Measurements from ENCODE around the gene KDM2A.
A peak's percentile ranks its signal among the peaks of the same experiment; 100 is the strongest.

The KDM2A gene

GRCh38 chr11:67273260-67273990 lies 154.4 kb downstream of the KDM2A start:
- no peak for DNase-seq (ENCODE audit: low read depth)

DNA sequence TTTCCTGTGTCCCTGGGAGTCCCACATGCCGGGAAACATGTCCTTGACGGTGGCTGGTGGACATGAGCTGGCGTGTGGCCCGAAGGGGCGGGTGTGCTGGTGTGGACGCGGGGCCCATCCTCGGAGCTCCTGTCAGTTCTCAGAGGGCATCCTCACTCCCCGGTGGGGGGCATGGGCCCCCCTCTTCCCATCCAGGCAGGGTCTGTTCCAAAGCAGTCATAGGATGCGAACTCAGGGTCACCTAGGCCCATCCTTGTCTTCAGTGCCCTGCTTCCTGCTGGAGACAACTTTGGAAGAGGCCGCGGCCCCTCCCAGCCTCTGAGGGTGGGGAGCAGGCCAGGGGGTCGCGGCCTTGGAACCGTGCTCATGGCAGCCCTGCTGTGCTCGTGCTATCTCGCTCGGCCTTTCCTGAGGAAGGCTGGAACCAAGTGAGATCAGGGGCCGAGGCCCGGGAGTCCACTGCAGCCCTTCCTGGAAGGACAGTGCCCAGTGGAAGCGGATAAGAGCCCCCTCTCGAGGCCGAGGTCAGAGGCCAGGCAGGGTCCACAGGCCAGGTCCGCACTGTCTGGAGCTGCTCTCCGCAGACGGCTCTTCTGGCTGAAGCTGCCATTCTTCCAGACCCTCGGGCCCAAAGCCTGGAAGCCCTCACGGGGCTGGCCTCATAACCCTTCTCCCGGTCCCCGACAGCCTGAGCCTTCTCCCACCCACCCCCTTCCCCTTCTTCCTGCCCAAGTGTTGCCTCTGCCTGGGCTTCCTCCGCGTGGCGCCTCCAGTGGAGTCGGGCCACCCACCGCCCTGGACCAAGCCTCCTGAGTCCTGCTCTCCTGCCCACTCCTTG lies 155.9 kb downstream of the KDM2A start:
- DNase-seq (ENCODE audit: low read depth) = no peak

DNA sequence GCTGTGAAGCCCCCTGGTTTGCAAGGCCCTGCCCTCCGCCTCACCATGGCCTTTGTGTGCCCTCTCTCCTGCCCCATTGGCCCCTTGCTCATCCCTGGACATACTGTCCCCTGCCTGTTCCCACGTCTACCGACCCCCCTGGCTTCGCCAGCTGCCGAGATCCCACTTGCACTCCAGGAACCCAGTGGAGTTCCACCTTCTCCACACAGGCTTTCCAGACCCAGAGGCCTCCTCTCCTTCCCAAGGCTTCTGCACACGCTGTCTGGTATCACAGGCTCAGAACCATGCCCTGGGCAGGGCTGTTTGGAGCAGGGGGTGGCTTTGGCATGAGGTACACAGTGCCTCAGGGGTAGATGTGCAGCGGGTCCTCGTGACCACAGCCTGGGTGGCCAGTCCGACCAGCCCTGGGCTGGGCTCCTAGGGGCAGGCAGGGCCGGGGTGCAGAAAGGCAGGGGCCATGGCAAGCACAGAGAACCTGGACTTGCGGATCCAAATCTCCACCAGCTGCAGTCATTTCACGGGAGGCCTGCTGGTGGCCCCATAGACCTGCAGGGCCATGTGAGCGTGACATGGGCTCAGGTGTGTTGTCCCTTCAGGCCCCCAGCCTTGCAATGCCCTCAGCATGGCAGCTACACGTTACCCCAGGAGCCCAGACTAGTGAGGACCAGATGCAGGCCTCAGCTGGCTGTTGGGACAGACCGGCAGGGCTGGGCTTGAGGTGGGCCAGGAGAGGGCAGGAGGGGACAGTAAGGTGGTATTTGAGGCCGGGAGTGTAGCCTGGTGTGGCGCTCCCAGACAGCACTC lies 156.7 kb downstream of the KDM2A start:
- DNase-seq (ENCODE audit: low read depth) = no peak

DNA sequence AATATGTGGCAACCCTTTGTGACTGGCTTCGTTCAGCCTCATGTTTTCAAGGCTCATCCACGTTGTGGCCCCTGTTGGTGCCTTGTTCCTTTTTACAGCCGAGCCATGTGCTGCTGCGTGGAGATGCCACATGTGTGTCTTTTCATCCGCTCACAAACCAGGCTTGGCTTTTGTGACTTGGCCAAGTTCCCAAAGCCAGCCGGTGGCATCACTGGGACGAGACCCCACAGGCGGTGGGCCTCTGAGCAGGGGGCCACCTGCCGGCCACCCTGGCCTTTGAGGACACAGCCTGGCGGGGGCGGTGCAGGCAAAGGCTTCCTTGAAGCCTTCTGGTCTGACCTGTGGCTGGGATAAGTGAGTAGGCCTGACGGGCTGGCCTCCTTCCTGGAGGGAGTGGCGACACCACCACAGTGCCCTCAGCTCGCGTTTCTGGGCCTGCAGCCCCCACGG lies 157.7 kb downstream of the KDM2A start:
- DNase-seq (ENCODE audit: low read depth) = no peak

- DNase-seq (ENCODE audit: low read depth) = peak; percentile 90
Measured at GRCh38 chr11:67277231-67277961, 158.3 kb downstream of the KDM2A start.

- DNase-seq (ENCODE audit: low read depth) = no peak
Measured at GRCh38 chr11:67278135-67278938, 159.3 kb downstream of the KDM2A start.

DNA sequence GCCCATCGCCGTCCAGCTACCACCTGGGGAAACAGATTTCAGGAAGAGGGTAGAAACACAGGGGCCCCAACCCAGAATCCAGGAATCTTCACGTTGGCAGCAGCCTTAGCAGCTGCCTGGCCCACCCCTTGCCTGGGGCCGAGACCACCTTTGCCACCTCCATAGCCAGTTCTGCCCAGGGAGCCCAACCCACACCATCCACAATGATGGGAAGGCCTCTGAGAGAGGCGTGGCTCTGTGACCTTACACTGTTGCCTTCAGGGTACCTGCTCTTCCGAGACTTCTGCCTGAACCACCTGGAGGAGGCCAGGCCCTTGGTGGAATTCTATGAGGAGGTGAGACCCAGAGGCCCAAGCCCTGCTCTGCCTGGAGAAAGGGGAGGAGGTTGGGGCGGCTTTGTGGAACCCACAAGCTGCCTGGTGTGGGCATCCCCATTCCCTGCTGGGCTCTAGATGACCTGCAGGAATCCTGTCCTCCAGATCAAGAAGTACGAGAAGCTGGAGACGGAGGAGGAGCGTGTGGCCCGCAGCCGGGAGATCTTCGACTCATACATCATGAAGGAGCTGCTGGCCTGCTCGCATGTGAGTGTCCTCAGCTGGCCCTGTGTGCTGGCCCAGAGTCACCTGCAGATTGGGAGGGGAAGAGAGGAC lies 160.0 kb downstream of the KDM2A start:
- DNase-seq (ENCODE audit: low read depth) = no peak

DNA sequence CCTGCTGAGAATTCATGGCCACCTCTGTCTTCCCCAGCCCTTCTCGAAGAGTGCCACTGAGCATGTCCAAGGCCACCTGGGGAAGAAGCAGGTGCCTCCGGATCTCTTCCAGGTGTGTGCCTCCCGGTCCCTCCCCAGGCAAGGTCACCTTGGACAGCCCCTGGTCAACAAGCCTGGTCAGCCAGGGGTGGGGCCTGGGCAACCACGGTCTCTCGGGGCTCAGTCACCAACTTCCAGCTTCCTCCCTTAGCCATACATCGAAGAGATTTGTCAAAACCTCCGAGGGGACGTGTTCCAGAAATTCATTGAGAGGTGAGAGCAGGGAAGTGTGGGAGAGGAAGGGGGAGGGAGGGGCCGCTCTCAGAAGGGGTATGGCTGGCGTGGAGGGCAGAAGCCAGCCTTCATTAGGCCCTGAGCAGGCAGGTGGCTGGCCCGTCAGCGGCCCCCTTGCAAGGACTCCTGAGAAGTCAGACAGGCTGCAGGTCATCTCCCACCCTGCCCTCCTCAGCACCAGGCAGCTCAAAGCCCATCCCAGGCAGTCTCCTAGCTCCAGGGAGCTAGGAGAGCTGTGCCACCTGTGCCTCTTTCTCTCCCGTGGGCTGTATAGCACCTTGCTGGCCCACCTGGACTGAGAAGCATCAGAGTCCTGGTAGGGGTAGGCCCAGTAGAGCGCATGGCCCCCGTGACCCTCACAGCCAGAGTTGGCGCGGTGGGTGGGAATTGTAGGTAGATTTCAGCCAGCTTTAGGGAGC lies 160.7 kb downstream of the KDM2A start:
- no peak for DNase-seq (ENCODE audit: low read depth)

- no peak for DNase-seq (ENCODE audit: low read depth)
Measured at GRCh38 chr11:67280341-67280787, 161.3 kb downstream of the KDM2A start.

DNA sequence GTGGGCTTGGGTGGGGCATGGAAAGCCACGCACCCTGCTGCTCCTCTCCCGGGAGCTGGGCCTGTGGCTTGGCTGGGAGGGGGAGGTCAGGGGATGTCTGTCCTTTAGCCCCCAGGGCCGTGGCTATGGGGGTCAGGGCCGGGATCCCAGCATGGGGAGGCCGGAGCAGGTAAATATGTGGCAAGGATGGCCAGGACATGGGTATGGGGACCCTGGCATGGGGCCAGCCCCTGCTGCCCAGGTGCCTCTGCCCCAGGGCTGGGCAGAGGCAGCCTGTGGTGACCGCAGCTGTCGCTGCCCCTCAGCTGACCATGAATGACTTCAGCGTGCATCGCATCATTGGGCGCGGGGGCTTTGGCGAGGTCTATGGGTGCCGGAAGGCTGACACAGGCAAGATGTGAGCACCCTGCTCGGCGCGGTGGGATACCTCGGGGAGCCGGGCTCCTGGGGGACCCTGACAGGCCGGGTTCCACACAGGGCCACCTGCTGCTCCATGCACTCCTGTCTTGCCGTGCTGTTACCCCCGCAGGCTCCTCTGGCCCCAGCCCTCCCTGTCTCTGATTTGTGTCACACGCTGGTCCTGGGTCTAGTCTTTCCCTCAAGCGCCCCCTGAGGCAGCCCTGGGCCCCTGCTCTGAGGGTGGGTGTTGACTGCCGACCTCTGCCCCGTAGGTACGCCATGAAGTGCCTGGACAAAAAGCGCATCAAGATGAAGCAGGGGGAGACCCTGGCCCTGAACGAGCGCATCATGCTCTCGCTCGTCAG lies 161.9 kb downstream of the KDM2A start:
- no peak for DNase-seq (ENCODE audit: low read depth)

- no peak for DNase-seq (ENCODE audit: low read depth)
Measured at GRCh38 chr11:67281552-67282150, 162.6 kb downstream of the KDM2A start.

GRCh38 chr11:67282155-67282875 lies 163.3 kb downstream of the KDM2A start:
- DNase-seq (ENCODE audit: low read depth) = no peak

GRCh38 chr11:67282876-67283371 lies 163.9 kb downstream of the KDM2A start:
- no peak for DNase-seq (ENCODE audit: low read depth)

DNA sequence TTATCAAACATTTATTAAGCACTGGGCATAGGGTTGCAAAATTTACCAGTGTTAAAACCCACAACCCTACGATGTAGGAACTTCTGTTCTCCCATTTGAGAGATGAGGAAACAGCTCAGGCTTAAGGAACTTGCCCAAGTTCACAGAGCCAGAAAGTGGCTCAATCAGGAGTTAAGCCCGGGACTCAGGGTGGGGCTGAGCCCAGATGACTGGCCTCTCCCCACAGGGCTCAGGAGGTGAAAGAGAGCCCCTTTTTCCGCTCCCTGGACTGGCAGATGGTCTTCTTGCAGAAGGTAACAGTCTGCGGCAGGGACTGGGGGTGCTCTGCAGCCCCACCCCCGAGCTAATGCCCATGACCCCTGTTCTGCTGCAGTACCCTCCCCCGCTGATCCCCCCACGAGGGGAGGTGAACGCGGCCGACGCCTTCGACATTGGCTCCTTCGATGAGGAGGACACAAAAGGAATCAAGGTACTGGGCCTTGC lies 164.5 kb downstream of the KDM2A start:
- no peak for DNase-seq (ENCODE audit: low read depth)

DNA sequence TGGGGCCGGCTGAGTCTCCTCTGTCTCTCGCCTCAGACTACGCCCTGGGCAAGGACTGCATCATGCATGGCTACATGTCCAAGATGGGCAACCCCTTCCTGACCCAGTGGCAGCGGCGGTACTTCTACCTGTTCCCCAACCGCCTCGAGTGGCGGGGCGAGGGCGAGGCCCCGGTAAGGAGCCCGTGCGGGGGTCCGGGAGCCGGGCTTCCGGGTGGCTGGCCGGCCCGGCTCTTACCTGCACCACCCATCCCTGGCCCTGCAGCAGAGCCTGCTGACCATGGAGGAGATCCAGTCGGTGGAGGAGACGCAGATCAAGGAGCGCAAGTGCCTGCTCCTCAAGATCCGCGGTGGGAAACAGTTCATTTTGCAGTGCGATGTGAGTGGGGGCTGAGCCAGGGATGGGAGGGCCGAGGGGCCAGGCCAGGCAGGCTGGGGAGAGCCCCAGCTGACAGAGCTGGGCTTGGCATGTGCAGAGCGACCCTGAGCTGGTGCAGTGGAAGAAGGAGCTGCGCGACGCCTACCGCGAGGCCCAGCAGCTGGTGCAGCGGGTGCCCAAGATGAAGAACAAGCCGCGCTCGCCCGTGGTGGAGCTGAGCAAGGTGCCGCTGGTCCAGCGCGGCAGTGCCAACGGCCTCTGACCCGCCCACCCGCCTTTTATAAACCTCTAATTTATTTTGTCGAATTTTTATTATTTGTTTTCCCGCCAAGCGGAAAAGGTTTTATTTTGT lies 165.9 kb downstream of the KDM2A start:
- DNase-seq (ENCODE audit: low read depth) = no peak
